Omental fat pad (tissue), 4 donors: Measurements from ENCODE around the gene MRPL19. TPM values are rescaled to one million over a fixed set of nuclear protein-coding genes. Genes with fewer than 3 reads are reported as not detected.

ENCODE experiments used
- ATAC-seq: fragments of 150-250 bp; one replicate; pipeline ENCODE4 v1.9.1; 2016; ENCODE audit warnings: mild to moderate bottlenecking, moderate library complexity; ENCODE audit not compliant: low FRiP score
- DNase-seq: peaks from one replicate; pipeline ENCODE4 v3.0.0-alpha.2; 2019; ENCODE audit warnings: low spot score
- CTCF ChIP-seq, 3 donors: fragments of 450-650 bp; IDR thresholded peaks; one replicate each; pipeline ENCODE4 v1.5.1; 2016 to 2017; ENCODE audit warnings: antibody characterized with exemption in 3 of 3, mild to moderate bottlenecking in 3 of 3, moderate library complexity in 2 of 3
- total RNA-seq, 4 donors: library from RNA; depleted of rRNA; stranded (reverse); fragments of >200 nt; gene quantifications; one replicate each; pipeline ENCODE4 v1.1.0, GENCODE V29; 2016

The MRPL19 gene
- total RNA-seq, 4 donors from 2014 or later: 28.2 to 33.7 (median 29.9) TPM

GRCh38 chr2:75627902-75628504, 18.6 kb upstream of the MRPL19 start:
- no peak for ATAC-seq
- no peak for DNase-seq
- TF ChIP-seq CTCF (IDR thresholded peaks at IDR 0.05): peak in 1 of 3 donors; percentile 46

- TF ChIP-seq CTCF (IDR thresholded peaks at IDR 0.05): no peak
- ATAC-seq (no peak), DNase-seq (no peak)
Observed at GRCh38 chr2:75632091-75632701, 14.4 kb upstream of the MRPL19 start.

- no peak for DNase-seq
- no peak for ATAC-seq
- no peak for TF ChIP-seq CTCF (IDR thresholded peaks at IDR 0.05)
Observed at GRCh38 chr2:75632813-75633212, 13.8 kb upstream of the MRPL19 start.

- ATAC-seq: no peak
- no peak for DNase-seq
- TF ChIP-seq CTCF (IDR thresholded peaks at IDR 0.05): no peak
Observed at GRCh38 chr2:75633620-75634019, 13.0 kb upstream of the MRPL19 start.

- no peak for TF ChIP-seq CTCF (IDR thresholded peaks at IDR 0.05)
- DNase-seq (no peak), ATAC-seq (no peak)
Observed at GRCh38 chr2:75634945-75635344, 11.6 kb upstream of the MRPL19 start.

GRCh38 chr2:75637568-75637967, 9.0 kb upstream of the MRPL19 start:
- no peak for TF ChIP-seq CTCF (IDR thresholded peaks at IDR 0.05)
- DNase-seq (no peak), ATAC-seq (no peak)

GRCh38 chr2:75640621-75641121, 5.9 kb upstream of the MRPL19 start:
- no peak for DNase-seq
- peak; percentile 99 for ATAC-seq
- peak in 2 of 3 donors; percentile 61 to 88 for TF ChIP-seq CTCF (IDR thresholded peaks at IDR 0.05)
